HG03575 (cell line): ENCODE measurements around the gene EMILIN1.

ENCODE experiments used
- ATAC-seq: cut with Tn5 transposase; IDR thresholded peaks from one replicate; pipeline ENCODE4 v1.9.1; 2021; ENCODE audit not compliant: unreplicated experiment, insufficient number of reproducible peaks, low FRiP score; ENCODE audit errors: extremely low read depth

Gene EMILIN1

GRCh38 chr2:27078267-27079194 is at the start of gene EMILIN1:
TSS of gene EMILIN1 (plus strand) at chr2:27078615. CDS start at chr2:27079066, 451 bp downstream.
- ATAC-seq = no peak

GRCh38 chr2:27029051-27029450 is 49.4 kb upstream of the EMILIN1 start:
- no peak for ATAC-seq

GRCh38 chr2:27032495-27033252 is 45.7 kb upstream of the EMILIN1 start, which contains the start of gene TMEM214:
TSS of gene TMEM214 (plus strand) at chr2:27032965. CDS start at chr2:27033016, 51 bp downstream.
- no peak for ATAC-seq

- no peak for ATAC-seq
These were observed 45.1 kb upstream of the EMILIN1 start for GRCh38 chr2:27033253-27033852.

- ATAC-seq = no peak
These were observed 40.4 kb upstream of the EMILIN1 start for GRCh38 chr2:27038012-27038411.

- no peak for ATAC-seq
These were observed 39.6 kb upstream of the EMILIN1 start for GRCh38 chr2:27038631-27039339.

- ATAC-seq = no peak
These were observed 39.0 kb upstream of the EMILIN1 start for GRCh38 chr2:27039426-27039825.

GRCh38 chr2:27039871-27040270 is 38.5 kb upstream of the EMILIN1 start:
- no peak for ATAC-seq

- no peak for ATAC-seq
These were observed 38.1 kb upstream of the EMILIN1 start for GRCh38 chr2:27040282-27040681.

- no peak for ATAC-seq
These were observed 36.7 kb upstream of the EMILIN1 start for GRCh38 chr2:27041752-27042151.

GRCh38 chr2:27042159-27042661 is 36.2 kb upstream of the EMILIN1 start:
- ATAC-seq = no peak

GRCh38 chr2:27042985-27043634 is 35.3 kb upstream of the EMILIN1 start:
- ATAC-seq = no peak

GRCh38 chr2:27049422-27050280 is 28.8 kb upstream of the EMILIN1 start:
- ATAC-seq = no peak

GRCh38 chr2:27050281-27050995 is 28.0 kb upstream of the EMILIN1 start:
- ATAC-seq = peak; percentile 33

- ATAC-seq = peak; percentile 51
These were observed 27.2 kb upstream of the EMILIN1 start, which contains the start of gene AGBL5 for GRCh38 chr2:27050996-27051901. TSS of gene AGBL5 (plus strand) at chr2:27051668. CDS start at chr2:27052959, 1,291 bp downstream.
